ENCODE data around the gene DAPK3.
A peak's percentile ranks its signal among the peaks of the same experiment; 100 is the strongest.
"Not testable (repeated sequence)": the region's sequence is repeated elsewhere in the genome, so short reads cannot be mapped to it uniquely, and the experiment has no call there.

Gene DAPK3

DNA sequence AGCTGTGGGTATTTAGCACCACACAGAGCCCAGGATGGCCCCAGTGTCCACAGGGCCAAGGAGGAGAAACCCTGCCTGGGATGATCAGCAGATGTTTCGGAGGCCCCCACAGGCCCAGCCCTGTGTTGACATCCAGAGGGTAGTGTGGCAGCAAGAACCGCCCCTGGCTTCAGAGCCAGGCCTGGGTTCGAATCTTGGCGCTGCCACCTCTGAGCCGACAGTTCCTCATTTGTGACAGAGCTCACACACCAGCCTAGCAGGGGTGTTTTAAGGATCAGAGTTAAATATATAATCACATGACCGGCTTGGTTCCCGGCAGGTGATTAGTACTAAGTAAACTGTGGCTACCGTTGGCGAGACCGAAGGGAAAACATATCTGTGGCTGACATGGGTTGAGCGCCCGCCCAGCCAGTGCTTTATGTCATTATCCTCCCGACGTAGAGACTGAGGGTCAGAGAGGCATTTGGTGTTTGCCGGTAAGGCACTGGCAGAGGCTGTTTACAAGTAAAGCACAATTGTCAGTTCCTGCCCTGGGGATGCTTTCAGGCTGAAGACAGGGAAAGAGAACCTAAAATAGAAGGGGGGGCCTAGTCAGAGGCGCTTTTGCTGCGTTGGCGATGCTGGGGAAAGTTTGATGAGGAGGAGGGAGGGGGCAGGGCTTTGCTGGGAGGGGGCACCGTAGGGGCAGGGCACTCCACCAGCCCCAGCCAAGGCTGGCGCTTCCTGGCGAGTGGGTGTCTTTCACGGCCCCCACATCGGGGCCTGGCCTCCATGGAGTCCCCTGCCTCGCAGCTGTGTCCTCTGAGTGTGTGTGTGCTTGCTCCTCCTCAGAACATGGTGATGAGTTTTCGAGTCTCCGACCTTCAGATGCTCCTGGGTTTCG lies 41.4 kb upstream of the DAPK3 start:
- H3K27ac Mint-ChIP-seq, result peak overlapping the region; percentile 90
- no peaks in the 10 kb centered on the region for H3K9me3 Mint-ChIP-seq

DNA sequence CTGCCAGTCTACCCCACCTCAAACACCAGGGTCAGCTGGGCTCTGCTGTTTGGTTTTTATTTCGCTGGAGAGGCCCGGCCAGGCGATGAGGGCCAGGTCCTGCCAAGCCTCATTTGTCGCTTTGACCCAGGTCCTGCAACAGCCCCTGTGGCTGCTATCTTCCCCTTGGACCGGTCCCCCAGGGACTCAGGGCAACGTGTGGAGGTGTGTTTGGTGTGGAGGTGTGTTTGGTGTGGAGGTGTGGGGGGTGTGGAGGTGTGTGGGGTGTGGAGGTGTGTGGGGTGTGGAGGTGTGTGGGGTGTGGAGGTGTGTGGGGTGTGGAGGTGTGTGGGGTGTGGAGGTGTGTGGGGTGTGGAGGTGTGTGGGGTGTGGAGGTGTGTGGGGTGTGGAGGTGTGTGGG lies 40.5 kb upstream of the DAPK3 start:
- H3K36me3 Mint-ChIP-seq (ENCODE audit: low read depth); H3K27me3 Mint-ChIP-seq (ENCODE audit: low read depth, poor library complexity); H3K9me3 Mint-ChIP-seq; DNase-seq: not testable (repeated sequence)
- peaks cover 70% of the 10 kb centered on the region for H3K4me1 Mint-ChIP-seq
- peak overlapping the region; percentile 79 for H3K4me3 Mint-ChIP-seq
- H3K27ac Mint-ChIP-seq, result peak overlapping the region; percentile 79

More for the DNA sequence above, 41.4 kb upstream of the DAPK3 start:
- H3K4me1 Mint-ChIP-seq, result peaks cover 73% of the 10 kb centered on the region
- DNase-seq, result no peak
- H3K4me3 Mint-ChIP-seq, result peak overlapping the region; percentile 34
- peaks cover 9% of the 10 kb centered on the region for H3K36me3 Mint-ChIP-seq (ENCODE audit: low read depth)
- H3K27me3 Mint-ChIP-seq (ENCODE audit: low read depth, poor library complexity), result no peaks in the 10 kb centered on the region
- TF ChIP-seq, protein P1, sequence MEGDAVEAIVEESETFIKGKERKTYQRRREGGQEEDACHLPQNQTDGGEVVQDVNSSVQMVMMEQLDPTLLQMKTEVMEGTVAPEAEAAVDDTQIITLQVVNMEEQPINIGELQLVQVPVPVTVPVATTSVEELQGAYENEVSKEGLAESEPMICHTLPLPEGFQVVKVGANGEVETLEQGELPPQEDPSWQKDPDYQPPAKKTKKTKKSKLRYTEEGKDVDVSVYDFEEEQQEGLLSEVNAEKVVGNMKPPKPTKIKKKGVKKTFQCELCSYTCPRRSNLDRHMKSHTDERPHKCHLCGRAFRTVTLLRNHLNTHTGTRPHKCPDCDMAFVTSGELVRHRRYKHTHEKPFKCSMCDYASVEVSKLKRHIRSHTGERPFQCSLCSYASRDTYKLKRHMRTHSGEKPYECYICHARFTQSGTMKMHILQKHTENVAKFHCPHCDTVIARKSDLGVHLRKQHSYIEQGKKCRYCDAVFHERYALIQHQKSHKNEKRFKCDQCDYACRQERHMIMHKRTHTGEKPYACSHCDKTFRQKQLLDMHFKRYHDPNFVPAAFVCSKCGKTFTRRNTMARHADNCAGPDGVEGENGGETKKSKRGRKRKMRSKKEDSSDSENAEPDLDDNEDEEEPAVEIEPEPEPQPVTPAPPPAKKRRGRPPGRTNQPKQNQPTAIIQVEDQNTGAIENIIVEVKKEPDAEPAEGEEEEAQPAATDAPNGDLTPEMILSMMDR (IDR thresholded peaks at IDR 0.05), result no peak

DNA sequence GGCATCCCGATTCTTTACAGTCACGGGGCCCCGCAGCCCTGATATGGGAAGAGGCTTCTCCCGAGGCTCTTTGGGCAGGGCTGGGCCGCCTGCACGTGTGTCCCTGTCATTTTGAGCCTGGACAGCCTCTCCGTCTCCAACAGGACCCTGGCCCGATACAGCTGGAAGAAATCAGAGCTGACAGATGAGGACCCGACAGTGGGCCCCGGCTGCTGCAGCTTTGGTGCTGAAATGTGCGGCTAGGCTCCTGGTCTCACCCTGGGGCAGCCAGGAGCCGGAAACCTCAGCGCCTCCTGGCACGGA lies 39.9 kb upstream of the DAPK3 start:
- DNase-seq, result no peak
- Mint-ChIP-seq H3K27me3 (ENCODE audit: low read depth, poor library complexity) (no peaks in the 10 kb centered on the region), H3K9me3 (no peaks in the 10 kb centered on the region), H3K4me1 (peaks cover 63% of the 10 kb centered on the region), H3K36me3 (ENCODE audit: low read depth) (peaks cover 9% of the 10 kb centered on the region), H3K27ac (no peak overlapping the region), H3K4me3 (peak overlapping the region; percentile 79)
- TF ChIP-seq, protein P1 (IDR thresholded peaks at IDR 0.05), result no peak

DNA sequence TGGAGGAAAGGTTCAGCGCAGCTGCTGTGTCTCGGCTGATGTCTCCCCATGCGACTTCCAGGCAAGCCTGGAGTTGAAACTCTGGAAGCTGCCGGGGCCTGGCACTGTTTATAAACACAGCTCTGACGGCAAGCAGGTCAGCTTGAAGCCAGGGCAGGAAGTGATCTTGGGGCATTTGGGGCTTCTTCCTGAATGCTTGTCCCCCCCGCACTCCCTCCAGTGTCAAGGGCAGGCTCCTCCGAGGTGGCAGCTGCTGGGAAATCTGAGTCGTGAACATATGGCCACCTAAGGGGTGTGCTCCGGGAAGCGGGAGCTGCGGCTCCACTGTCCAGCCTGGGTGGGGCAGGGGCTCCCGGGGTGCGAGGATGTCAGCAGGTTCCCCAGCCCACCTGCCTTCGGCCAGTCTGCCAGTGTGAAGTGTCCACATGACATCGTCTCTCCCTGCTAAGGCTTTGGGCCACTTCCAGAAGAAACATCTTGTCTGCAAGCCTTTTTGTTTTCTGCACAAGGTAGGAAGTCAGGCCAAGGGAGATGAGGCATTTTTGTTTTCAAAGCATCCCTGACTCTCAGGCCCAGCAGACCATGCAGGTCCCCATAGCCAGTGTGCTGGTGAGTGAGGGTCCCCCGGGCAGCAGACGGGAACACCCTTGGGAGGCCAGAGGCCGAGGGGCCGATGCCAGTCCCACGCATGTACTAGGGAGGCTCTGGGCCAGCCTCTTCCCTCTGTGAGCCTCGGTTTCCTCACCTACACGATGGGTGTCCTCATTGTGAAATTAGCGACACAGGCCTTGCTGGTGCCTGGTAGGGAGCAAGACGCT lies 39.3 kb upstream of the DAPK3 start:
- TF ChIP-seq, protein P1 (IDR thresholded peaks at IDR 0.05), result no peak
- Mint-ChIP-seq H3K9me3 (no peaks in the 10 kb centered on the region), H3K4me3 (peak overlapping the region; percentile 99), H3K36me3 (ENCODE audit: low read depth) (peaks cover 9% of the 10 kb centered on the region), H3K27ac (peak overlapping the region; percentile 94), H3K27me3 (ENCODE audit: low read depth, poor library complexity) (peaks cover 2% of the 10 kb centered on the region), H3K4me1 (peaks cover 59% of the 10 kb centered on the region)
- DNase-seq, result no peak

DNA sequence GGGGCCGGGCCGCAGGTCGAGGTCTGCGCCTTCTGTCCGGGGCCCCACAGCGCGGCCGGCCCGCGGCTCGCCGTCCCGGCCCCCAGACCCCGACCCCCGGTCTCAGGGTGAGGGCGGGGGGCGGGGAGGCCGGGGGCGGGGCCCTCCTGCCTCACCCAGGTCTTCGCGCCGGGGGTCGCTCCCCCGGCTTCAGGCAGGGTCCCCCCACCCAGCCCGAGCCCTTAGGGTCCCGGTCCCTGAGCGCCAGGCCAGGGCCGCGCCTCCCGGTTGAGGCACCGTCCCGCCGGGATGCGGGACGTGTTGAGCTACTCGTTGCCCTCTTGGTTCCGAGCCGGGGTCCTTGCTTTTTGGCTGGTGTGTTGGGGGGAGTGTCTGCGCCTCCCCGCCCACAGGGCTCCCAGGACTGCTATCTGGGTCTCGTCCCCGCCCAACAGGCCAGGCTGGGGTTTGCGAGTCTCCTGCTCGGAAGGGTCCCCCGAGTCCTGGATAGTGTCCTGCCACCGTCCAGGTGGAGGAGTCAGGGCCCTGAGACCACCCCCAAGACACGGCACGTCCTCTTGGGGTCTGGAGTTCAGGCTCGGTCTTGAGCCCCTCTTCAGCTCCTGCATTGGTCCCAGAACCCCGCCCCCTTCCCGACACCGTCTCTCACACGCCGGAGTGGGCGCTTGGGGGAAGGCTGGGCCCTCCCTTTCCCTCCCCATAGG lies 37.1 kb upstream of the DAPK3 start:
- Mint-ChIP-seq H3K4me3 (peak overlapping the region; percentile 99), H3K36me3 (ENCODE audit: low read depth) (peaks cover 6% of the 10 kb centered on the region), H3K4me1 (peaks cover 41% of the 10 kb centered on the region), H3K27me3 (ENCODE audit: low read depth, poor library complexity) (peaks cover 3% of the 10 kb centered on the region), H3K9me3 (no peaks in the 10 kb centered on the region), H3K27ac (peak overlapping the region; percentile 94)
- DNase-seq, result peak; percentile 67
- TF ChIP-seq, protein P1 (IDR thresholded peaks at IDR 0.05), result no peak
